Activated CD4-positive, alpha-beta T cell treated with anti-CD3 and anti-CD28 coated beads for 4 hours (primary cell): Measurements from ENCODE around the gene GPR32.

ENCODE experiments used
- DNase-seq, 2 donors: peaks; one replicate each; pipeline ENCODE4 v3.0.0-alpha.2; 2020

The GPR32 gene

DNA sequence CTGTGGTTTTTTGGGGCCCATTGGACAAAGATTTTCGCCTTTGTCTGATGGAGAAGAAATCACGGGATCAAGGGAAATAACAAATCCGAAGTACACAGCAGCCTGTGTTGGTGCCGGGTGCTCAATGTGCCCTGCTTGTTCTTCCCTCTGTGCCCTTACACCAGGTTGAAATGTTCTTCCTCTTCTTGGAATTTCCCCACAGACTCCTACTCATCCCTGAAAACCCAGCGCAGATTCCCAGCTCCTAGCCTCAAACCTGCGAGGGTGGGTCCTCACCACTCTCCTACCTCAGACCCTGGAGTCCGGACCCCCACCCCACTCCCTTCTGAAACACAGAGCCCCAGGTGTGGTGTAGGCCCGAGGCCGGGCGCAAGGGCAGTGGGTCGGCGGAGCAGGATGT, 15.1 kb downstream of the GPR32 start:
- no peak for DNase-seq

DNA sequence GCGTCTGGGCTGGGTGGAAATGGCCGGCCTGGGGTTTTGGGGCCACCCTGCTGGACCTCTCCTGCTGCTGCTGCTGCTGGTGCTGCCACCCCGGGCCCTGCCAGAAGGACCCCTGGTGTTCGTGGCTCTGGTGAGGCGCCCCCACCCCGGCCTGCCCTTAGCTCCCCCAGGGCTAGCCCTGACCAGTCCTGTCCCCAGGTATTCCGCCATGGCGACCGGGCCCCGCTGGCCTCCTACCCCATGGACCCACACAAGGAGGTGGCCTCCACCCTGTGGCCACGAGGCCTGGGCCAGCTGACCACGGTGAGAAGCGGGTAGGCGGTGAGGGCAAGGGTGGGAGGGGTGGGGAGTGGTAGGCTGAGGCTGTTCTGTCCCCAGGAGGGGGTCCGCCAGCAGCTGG, 20.1 kb downstream of the GPR32 start, which contains the start of gene ACP4:
ACP4 (plus strand) TSS at position 20 of the 400 bp plus-strand sequence; CDS start at position 20, 0 bp downstream.
- no peak for DNase-seq

DNA sequence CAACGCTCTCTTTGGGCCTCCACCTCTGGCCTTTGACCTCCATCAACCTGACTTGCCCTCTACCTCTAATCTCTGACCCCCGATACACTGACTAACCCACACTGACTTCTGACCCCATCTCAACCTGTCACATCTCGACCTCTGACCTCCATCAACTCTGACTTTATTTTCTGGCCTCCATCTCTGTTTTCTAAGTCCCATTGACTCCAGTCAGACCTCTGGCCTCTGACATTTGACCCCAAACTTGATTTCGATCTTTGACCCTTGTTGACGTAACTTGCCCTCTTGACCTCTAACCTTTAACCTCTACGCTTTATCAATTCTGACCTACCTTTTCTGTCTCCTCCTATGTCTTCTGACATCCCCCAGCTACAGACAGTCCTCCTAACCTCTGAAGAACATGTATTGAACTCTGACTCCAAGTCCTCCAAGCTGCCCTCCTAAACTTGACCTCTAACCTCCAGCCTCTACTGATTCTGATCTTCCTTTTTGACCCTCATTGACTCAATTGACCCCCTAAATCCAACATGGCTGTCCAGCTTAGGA, 20.7 kb downstream of the GPR32 start:
- no peak for DNase-seq

DNA sequence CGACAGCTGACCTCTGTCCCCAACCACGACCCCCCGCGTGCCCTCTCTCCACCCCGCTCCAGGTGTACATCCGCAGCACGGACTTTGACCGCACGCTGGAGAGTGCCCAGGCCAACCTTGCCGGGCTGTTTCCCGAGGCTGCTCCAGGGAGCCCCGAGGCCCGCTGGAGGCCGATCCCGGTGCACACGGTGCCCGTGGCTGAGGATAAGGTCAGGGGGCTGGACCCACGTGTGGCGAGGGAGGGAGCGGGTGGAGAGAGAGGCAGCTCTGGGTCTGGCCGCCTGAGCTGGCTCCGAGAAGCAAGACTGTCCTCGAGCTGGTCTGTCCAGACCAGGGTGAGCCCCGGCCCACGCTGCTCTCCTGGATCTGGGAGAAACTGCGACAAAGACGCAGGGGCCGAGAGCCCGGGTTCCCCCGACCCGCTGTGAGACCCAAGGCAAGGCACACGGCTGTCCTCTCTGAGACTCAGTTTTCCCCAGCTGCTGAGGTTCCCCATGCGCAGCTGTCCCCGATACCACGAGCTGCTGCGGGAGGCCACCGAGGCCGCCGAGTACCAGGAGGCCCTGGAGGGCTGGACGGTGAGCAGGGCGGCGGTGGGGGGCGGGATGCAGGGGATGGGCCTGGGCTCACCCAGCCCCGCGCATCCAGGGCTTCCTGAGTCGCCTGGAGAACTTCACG, 21.5 kb downstream of the GPR32 start:
- no peak for DNase-seq

DNA sequence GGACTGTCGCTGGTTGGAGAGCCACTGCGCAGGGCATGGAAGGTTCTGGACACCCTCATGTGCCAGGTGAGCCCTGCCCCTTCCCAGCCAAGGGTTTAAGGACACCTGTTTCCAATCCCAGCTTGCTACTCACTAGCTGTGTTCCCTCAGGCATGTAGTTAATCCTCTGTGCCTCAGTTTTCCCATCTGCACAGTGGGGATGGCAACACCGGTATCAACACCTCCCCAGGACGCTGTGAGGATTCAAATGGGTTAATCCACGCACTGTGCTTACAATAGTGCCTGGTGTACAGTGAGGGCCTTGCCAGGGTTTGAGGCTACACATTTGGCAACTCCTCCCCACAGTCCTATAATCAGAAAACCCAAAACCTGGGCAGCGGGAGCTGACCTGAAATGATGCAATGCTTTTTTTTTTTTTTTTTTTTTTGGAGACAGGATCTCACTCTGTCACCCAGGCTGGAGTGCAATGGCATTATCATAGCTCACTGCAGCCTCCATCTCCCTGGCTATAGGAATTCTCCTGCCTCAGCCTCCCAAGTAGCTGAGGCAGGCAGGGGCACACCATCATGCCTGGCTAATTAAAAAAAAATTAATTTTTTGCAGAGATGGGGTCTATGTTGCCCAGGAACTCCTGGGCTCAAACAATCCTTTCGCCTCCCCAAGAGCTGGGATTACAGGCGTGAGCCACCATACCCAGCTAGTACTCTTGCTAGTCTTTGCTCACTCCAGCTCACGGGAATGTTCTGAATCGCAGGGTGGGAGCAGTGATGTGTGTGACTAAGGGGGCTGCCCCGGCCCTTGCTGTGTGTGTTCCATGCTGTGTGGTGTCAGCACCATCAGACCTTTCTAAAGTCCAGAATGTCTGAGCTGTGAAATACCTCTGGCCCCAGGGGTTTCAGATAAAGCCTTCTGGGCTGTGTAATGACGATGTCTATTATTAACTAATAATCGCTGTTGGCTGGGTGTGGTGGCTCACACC, 22.3 kb downstream of the GPR32 start:
- DNase-seq: no peak

DNA sequence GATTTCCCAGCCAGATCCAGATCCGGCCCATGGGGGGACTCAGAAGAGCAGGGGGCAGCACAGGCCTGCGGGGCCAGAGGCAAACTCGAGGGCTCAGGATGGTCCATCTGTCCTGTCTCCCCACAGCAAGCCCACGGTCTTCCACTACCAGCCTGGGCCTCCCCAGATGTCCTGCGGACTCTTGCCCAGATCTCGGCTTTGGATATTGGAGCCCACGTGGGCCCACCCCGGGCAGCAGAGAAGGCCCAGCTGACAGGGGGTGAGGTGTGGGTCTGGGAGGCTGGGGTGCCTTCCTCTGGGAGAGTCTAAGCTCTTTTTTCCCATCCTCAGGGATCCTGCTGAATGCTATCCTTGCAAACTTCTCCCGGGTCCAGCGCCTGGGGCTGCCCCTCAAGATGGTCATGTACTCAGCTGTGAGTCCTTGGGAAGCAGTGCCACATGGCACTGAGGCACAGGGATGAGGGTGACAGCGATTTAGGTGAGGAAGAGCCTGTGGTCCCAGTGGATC, 23.3 kb downstream of the GPR32 start:
- DNase-seq: no peak

DNA sequence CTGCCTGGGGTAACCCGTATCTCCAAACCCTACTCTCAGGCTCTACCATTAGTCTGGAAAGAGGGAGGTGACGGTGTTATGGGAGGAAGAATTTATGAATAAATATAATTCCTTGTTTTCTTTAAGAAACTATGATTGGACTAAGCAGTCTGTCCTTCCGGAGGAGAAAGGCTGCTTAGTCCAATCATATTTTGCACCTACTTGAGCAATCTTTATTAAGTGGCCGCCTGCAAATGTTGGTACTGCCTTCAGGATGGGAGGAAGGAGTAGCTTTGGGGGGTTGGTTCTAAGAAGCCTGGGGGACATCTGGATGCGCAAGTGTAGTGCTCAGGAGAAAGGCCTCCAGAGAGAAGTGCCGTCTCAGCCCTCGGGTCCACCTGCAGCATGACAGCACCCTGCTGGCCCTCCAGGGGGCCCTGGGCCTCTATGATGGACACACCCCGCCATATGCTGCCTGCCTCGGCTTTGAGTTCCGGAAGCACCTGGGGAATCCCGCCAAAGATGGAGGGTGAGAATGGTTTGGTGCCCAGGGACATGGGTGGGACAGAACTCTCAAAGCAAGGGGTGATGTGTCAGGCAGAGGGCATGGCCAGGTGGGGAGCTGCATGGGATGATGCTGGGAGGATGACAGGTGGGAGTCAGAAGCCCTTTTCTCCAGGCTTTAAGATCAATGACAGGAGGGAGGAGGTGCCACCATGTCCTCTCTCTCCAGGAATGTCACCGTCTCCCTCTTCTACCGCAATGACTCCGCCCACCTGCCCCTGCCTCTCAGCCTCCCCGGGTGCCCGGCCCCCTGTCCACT, 24.0 kb downstream of the GPR32 start:
- no peak for DNase-seq

DNA sequence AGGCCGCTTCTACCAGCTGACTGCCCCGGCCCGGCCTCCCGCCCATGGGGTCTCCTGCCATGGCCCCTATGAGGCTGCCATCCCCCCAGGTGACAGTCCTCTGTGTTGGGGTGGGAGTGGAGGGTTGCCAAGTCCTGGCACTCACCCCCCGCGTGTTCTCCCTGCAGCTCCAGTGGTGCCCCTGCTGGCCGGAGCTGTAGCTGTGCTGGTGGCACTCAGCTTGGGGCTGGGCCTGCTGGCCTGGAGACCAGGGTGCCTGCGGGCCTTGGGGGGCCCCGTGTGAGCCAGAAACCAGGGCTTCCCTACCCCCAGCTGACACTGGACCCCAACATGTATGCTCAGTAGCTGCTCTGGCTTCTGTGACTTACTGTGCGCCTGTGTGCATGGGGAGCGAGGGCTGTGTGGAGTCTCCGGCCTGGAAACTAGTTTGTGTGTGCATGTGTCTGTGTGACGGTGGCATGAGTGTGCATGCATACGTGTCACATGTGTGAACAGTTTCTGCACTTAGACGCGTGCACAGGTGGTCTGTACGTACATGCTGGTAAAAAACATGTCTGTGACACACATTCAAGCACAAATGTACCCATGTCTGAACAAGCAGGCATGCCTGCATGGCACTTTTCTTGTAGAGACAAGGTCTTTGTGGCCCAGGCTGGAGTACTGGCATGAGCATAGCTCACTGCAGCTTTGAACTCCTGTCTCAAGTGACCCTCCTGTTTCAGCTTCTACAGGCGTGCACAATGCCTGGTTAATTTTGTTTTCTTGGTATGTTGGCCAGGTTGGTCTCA, 24.8 kb downstream of the GPR32 start:
- peak in 1 of 2 donors; percentile 11 for DNase-seq

DNA sequence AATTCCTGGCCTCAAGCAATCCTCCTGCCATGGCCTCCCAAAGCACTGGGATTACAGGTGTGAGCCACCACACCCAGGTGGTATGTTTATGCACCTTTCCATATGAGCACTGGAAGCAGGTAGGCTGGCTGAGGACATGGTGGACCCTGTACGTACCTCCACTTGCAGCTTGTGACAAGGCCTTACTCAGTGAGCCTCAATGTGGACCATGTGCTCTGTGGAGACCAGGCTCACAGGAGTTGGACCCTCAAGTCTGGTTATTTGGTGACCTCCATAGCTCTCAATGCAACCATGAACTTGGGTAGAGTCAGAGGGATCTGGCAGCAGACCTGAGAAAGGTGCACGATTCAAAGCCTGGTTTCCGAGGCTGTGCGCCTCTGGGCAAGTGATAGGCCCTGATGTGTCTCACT, 25.4 kb downstream of the GPR32 start:
- DNase-seq: no peak

DNA sequence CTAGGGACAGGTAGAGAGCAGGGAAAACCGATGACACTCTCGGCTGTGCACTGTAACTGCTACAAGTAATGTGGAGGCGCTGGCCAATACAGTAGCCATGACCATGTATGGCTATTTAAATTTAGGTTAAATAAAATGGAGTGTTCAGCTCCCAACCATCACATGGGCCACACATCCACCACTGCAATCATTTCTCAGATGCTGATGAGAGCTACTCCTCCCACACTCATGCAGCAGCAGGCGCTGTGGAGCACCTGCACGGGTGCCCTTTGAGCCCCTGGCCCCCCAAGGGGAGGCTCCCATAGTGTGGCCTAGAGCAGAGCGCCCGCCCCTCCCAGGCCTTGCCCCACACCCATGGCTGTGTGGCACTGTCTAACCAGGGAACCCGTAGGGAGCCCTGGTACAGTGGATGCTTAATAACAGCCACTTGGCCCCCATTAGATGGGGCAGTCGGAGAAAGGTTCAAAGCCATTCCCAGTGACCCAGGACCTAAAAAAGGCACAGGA, 25.9 kb downstream of the GPR32 start:
- no peak for DNase-seq

DNA sequence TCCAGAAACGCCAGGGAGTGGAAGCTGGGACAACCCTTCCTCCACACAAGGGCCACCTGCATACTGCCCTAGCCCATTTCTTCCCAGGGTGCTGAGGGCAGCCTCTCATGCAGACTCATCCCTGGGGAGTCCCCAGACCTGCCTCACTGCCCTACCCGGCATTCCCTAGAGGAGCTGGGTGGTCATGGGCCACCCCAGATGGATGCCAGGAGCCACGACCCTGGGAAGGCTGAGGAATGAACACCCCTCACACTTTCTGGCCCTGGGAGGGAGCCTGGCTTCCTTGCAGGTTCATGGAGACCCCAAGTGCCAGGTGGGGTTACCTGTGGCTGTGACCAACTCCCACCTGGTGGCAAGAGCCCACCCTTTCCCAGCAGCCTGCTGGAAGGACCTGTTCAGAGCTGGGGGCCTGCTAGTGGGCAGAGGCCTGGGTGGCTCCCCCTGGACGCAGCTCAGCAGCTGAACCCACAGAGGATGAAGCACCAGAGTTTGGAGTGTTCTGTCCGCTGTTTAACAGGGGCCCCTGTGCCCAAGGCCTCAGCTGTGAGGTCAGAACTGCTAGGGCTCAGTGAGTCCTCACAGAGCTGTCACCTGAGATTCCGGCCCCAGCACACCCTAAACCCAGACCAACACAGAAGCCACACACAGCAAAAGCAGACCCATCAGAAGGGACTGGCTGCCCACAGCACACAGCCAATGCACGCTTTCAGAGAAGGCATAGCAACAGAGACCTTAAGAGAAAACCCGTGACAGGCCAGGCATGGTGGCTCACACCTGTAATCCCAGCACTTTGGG, 26.6 kb downstream of the GPR32 start:
- no peak for DNase-seq

DNA sequence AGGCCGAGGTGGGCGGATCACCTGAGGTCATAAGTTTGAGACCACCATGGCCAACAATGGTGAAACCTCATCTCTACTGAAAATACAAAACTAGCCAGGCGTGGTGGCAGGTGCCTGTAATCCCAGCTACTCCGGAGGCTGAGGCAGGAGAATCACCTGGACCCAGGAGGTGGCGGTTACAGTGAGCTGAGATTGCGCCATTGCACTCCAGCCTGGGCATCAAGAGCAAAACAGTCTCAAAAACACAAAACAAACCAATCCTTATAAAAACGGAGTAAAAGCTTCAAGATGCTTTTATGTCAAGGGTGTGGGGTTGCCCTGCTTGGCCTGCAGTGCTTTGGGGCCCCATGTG, 27.1 kb downstream of the GPR32 start:
- DNase-seq: no peak

DNA sequence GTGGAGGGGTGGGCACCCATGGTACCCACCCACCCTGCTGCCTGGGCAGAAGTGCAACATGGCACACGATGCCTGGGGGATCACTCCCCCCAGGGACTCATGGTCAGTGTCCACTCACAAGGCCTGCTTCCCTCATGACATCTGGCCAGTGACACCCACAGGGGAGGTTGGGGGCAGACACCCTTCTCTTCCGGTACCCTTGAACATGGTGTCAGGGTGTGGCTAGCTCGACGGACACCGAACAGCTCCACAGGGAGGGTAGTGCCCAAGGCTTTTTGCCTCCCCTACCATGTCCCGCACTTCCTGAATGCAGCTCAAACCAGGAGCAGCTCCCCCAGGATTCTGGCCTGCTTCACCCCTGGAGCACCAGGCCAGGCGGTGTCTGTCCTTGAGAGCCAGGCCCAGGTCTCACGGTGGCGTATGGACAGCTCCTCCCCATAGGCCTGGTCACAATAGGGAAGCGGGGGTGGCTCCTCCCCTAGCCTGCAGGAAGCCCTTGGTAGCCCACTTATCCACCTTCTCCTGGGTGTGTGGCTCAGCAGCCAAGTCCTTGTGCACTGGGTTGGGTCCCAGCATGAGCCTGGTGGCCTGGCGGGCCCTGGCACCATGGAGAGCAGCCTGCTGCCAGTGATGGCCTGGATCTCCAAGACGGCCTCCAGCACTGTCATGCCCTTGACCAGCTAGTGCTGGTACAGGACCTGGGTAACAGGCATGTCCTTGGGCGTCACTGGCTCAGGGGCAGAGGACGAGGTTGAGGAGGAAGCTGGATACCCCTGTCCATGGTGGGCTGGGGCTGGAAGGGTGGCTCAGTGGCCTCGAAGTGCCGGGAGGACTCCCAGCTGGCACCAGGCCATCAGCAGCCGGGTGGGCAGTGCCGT, 27.8 kb downstream of the GPR32 start:
- DNase-seq: no peak

DNA sequence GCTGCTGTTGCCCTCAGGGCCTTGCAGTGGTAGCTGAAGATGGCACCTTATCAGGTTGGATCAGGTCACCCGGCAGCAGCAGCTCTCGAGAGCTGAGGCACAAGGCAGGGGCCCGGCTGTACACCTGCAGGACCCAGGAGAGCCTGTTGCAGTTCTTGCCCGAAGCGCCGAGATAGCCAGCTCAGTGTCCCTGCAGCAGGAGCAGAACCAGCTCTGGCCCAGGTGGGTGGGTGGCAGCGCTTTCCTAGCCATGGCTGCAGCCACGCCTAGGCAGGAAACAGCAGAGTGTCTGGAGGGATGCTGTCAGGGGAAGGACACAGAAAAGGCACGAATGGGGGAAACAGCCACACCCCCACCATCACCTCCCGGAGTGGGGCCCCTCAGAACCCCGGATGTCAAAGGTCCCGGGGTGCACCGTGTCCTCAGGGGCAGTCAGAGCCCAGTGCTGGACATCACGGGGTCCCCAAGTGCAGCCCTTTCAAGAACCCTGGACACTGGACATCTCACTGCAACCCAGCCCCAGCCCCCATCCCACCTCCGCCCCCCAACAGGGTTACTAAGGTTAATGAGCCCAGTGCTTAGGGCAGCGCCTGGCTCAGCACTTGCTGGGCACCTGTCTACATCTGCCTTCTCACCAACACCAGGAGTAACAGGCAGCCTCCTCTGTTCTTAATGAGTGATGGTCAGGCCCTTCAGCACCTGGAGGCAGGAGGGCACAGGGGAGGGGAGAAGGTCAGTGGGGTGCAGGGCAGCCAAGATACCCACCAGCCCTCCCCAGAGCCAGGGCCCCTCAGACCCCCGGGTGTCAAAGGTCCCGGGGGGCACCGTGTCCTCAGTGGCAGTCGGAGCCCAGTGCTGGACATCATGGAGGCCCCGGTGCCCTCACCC, 28.6 kb downstream of the GPR32 start:
- no peak for DNase-seq

DNA sequence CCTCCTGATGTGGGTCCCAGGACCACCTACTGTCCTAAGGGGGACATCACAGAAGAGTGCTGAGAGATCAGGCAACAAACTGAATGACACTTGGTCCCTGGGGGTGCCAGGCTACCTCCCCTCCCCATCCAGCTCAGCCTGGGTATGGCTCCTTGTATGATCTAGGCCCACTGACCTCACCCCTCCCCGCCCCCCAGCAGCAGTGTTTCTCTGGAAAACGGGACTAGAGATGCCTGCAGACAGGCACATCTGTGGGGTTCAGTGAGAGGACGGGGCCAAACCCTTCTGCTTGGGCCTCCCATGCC, 29.2 kb downstream of the GPR32 start:
- no peak for DNase-seq

DNA sequence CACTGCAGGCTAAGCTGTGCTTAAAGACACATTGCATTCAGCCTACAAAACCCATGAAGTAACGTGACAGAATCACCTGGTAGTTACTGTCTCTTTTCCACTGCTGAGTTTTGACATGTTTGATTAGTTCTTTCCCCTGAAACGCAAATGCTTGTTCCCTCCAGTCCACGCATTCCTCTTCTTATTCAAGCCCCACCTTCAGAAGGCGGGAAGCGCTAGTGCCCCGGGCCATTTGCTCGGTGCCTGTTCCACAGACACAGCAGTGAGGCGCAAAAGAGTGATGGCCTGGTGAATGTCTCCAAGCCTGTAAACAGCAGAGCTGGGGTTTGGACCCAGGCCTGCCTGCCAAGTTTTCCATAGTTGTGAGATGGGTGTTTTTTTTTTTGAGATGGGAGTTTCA, 30.8 kb downstream of the GPR32 start:
- no peak for DNase-seq

DNA sequence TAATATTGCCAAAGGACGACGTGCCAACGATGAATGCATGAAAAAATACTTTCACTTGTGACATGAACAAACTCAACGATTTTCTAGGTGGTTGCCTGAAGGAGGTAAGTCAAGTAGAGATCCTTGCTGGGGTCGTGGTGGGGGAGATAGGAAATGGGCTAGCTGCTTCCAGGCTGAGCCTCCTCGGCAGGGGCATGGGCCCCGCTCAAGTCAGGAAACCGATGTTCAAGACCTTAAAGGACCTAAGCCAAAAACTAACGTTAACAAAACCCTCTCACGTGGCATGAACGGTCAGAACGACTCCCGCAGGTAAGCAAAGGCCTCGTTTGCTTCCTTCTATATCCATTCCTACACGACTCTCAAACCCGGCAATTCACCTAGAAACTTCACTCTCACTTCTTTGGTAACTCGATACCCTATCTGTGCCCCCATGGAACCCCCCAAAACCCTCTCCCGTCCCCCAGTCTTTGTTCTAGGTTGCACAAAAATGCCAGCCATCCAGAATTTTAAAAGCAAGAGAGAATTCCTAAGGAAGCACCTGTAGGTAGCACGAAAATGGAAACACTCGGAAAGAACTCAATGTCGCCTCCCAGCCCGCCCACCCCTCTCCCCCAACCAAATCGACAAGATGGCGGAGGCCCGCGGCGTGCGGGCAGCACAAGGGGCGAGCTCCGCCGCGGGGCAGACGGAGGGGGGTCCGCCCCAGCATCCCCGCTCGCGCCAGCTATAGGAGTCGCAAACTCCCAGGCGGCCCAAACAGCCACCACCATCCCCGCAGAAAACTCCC, 33.6 kb downstream of the GPR32 start:
- DNase-seq: peak in 1 of 2 donors; percentile 45
